ENCODE results near the gene GPR55. TPM values are rescaled to one million over a fixed set of nuclear protein-coding genes. Genes with fewer than 3 reads are reported as not detected.
"Not testable (repeated sequence)": the region's sequence is repeated elsewhere in the genome, so short reads cannot be mapped to it uniquely, and the experiment has no call there.

Gene GPR55
- 0.13 TPM in 2 replicates for total RNA-seq (2014; rRNA removed; shearing (Covaris generic))
- 0.41 and 0.58 TPM in 2 replicates for polyA plus RNA-seq (2015; cell fraction: cytosol; rRNA removed)
- polyA plus RNA-seq (2015; cell fraction: nucleus; rRNA removed) = 0.39 and 0.92 TPM in 2 replicates

- DNase-seq (ENCODE audit: low read depth, low spot score) = peak; percentile 70
- in situ Hi-C loops (cut with HindIII; ENCODE audit: low pct_unique_long_range_greater_than_20kb, low sequenced_read_pairs) = no loop called here
These were observed at the start of gene GPR55 for GRCh38 chr2:230924470-230925341. Gene GPR55, minus strand, starts transcription at chr2:230925242. Its CDS starts 14,280 bp downstream, at chr2:230910962.

GRCh38 chr2:230974096-230974913, 49.3 kb upstream of the GPR55 start:
- in situ Hi-C loops (cut with HindIII; ENCODE audit: low pct_unique_long_range_greater_than_20kb, low sequenced_read_pairs) = no loop called here

GRCh38 chr2:230972046-230972445, 47.0 kb upstream of the GPR55 start:
- DNase-seq (ENCODE audit: low read depth, low spot score) = no peak
- in situ Hi-C loops (cut with HindIII; ENCODE audit: low pct_unique_long_range_greater_than_20kb, low sequenced_read_pairs) = no loop called here

More at GRCh38 chr2:230974096-230974913, 49.3 kb upstream of the GPR55 start:
- DNase-seq (ENCODE audit: low read depth, low spot score) = peak; percentile 39

- in situ Hi-C loops (cut with HindIII; ENCODE audit: low pct_unique_long_range_greater_than_20kb, low sequenced_read_pairs) = no loop called here
- no peak for DNase-seq (ENCODE audit: low read depth, low spot score)
These were observed 44.6 kb upstream of the GPR55 start for GRCh38 chr2:230969659-230970015.

- DNase-seq (ENCODE audit: low read depth, low spot score) = peak; percentile 49
- in situ Hi-C loops (cut with HindIII; ENCODE audit: low pct_unique_long_range_greater_than_20kb, low sequenced_read_pairs) = no loop called here
These were observed 44.0 kb upstream of the GPR55 start for GRCh38 chr2:230968921-230969658.

GRCh38 chr2:230968314-230968713, 43.3 kb upstream of the GPR55 start:
- not testable (repeated sequence) for DNase-seq (ENCODE audit: low read depth, low spot score)

GRCh38 chr2:230967113-230967512, 42.1 kb upstream of the GPR55 start:
- DNase-seq (ENCODE audit: low read depth, low spot score) = no peak
- in situ Hi-C loops (cut with HindIII; ENCODE audit: low pct_unique_long_range_greater_than_20kb, low sequenced_read_pairs) = no loop called here

More at GRCh38 chr2:230968314-230968713, 43.3 kb upstream of the GPR55 start:
- in situ Hi-C loops (cut with HindIII; ENCODE audit: low pct_unique_long_range_greater_than_20kb, low sequenced_read_pairs) = not testable (repeated sequence)

- in situ Hi-C loops (cut with HindIII; ENCODE audit: low pct_unique_long_range_greater_than_20kb, low sequenced_read_pairs) = no loop called here
- DNase-seq (ENCODE audit: low read depth, low spot score) = no peak
These were observed 39.2 kb upstream of the GPR55 start for GRCh38 chr2:230964136-230964730.

GRCh38 chr2:230961091-230961491, 36.0 kb upstream of the GPR55 start:
- in situ Hi-C loops (cut with HindIII; ENCODE audit: low pct_unique_long_range_greater_than_20kb, low sequenced_read_pairs) = no loop called here
- DNase-seq (ENCODE audit: low read depth, low spot score) = peak; percentile 89

- DNase-seq (ENCODE audit: low read depth, low spot score) = no peak
- in situ Hi-C loops (cut with HindIII; ENCODE audit: low pct_unique_long_range_greater_than_20kb, low sequenced_read_pairs) = no loop called here
These were observed 35.0 kb upstream of the GPR55 start for GRCh38 chr2:230960026-230960425.

- no peak for DNase-seq (ENCODE audit: low read depth, low spot score)
- in situ Hi-C loops (cut with HindIII; ENCODE audit: low pct_unique_long_range_greater_than_20kb, low sequenced_read_pairs) = no loop called here
These were observed 34.0 kb upstream of the GPR55 start for GRCh38 chr2:230958820-230959756.

GRCh38 chr2:230957756-230958391, 32.8 kb upstream of the GPR55 start:
- in situ Hi-C loops (cut with HindIII; ENCODE audit: low pct_unique_long_range_greater_than_20kb, low sequenced_read_pairs) = no loop called here
- no peak for DNase-seq (ENCODE audit: low read depth, low spot score)

- in situ Hi-C loops (cut with HindIII; ENCODE audit: low pct_unique_long_range_greater_than_20kb, low sequenced_read_pairs) = no loop called here
- peak; percentile 79 for DNase-seq (ENCODE audit: low read depth, low spot score)
These were observed 32.0 kb upstream of the GPR55 start for GRCh38 chr2:230956827-230957755.

- in situ Hi-C loops (cut with HindIII; ENCODE audit: low pct_unique_long_range_greater_than_20kb, low sequenced_read_pairs) = no loop called here
- DNase-seq (ENCODE audit: low read depth, low spot score) = no peak
These were observed 30.2 kb upstream of the GPR55 start for GRCh38 chr2:230955163-230955737.

GRCh38 chr2:230954746-230955145, 29.7 kb upstream of the GPR55 start:
- DNase-seq (ENCODE audit: low read depth, low spot score) = no peak
- in situ Hi-C loops (cut with HindIII; ENCODE audit: low pct_unique_long_range_greater_than_20kb, low sequenced_read_pairs) = no loop called here
